ENCODE measurements around the gene DPH2. TPM values are rescaled to one million over a fixed set of nuclear protein-coding genes. Genes with fewer than 3 reads are reported as not detected.

The DPH2 gene
- total RNA-seq, 1 experiment from 2014 or later: 57.5 TPM

DNA sequence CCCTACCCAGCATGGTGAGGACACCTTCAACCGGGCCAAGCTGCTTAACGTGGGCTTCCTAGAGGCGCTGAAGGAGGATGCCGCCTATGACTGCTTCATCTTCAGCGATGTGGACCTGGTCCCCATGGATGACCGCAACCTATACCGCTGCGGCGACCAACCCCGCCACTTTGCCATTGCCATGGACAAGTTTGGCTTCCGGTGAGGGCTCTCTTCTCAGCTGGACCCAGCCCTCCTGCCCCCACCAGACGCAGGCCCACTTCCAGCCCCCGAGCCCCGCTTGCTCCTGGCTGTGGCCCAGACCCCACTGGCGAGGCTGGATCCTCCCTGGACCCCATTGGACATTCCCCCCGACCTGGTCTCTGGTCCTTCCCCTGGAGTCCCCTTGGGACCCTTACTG, 15.0 kb downstream of the DPH2 start (continued):
- no peak for TF ChIP-seq AFF4 (CRISPR knock-in tag; IDR thresholded peaks at IDR 0.05; ENCODE audit: borderline replicate concordance)

DNA sequence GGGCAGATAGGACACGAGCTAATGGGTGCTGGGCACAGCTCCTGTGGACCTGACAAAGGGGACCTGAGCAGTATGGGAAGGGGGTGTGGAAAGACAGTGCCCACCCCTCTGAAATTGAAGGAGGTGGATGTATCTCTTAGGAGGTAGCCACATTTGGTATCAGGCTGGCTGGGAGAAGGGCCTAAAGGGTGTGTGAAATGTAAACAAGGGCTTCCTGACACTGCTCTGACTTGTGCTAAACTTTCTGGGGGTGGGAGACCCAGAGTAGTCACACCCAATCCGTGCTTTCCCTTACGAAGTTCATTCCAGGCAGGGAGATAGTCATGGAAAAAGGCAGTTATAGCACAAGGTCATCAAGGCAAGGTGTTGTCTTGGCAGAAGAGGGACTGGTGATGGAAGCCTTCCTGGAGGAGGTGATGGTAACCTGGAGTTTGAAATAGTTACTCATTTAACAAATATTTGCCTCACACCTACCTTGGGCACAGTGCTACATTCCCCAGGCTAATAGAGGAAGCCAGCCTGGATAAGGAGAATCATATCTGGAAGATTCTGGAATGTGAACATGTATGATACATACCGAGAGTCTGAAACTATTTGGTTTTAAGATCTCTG, 16.3 kb downstream of the DPH2 start:
- ChIA-PET CTCF (interaction anchor here (1.0 to 1.8 kb wide), 4 partner anchors 9 to 222 kb away, joined by 4 to 8 read pairs (median 4); no protein-coding TSS in a partner anchor), POLR2A (no interaction called here)
- no peak overlapping the region for H3K4me3 Mint-ChIP-seq

GRCh38 chr1:43986712-43987111, 16.9 kb downstream of the DPH2 start:
- H3K36me3 Mint-ChIP-seq: peaks cover 6% of the 10 kb centered on the region; the same call in 1 of the 2 replicates
- DNase-seq (ENCODE audit: low spot score): no peak
- no peaks in the 10 kb centered on the region for H3K9me3 Mint-ChIP-seq
- ATAC-seq: no peak
- H3K27ac Mint-ChIP-seq: no peak overlapping the region
- POLR2A ChIA-PET: no interaction called here
- H3K4me1 Mint-ChIP-seq: 0 out of 2 replicates have a peak, but pooled peaks cover 4% of the 10 kb centered on the region
- CTCF ChIA-PET: interaction anchor here (0.7 to 9.8 kb wide), 6 partner anchors 9 to 222 kb away, joined by 3 to 87 read pairs (median 4); no protein-coding TSS in a partner anchor
- no peak overlapping the region for H3K4me3 Mint-ChIP-seq
- peaks cover 4% of the 10 kb centered on the region for H3K27me3 Mint-ChIP-seq (ENCODE audit: low read depth)
- TF ChIP-seq, protein P1, sequence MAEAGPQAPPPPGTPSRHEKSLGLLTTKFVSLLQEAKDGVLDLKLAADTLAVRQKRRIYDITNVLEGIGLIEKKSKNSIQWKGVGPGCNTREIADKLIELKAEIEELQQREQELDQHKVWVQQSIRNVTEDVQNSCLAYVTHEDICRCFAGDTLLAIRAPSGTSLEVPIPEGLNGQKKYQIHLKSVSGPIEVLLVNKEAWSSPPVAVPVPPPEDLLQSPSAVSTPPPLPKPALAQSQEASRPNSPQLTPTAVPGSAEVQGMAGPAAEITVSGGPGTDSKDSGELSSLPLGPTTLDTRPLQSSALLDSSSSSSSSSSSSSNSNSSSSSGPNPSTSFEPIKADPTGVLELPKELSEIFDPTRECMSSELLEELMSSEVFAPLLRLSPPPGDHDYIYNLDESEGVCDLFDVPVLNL (CRISPR knock-in tag; IDR thresholded peaks at IDR 0.05; ENCODE audit: borderline replicate concordance, low read depth): no peak
- TF ChIP-seq, protein P2, sequence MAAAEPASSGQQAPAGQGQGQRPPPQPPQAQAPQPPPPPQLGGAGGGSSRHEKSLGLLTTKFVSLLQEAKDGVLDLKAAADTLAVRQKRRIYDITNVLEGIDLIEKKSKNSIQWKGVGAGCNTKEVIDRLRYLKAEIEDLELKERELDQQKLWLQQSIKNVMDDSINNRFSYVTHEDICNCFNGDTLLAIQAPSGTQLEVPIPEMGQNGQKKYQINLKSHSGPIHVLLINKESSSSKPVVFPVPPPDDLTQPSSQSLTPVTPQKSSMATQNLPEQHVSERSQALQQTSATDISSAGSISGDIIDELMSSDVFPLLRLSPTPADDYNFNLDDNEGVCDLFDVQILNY (CRISPR knock-in tag; IDR thresholded peaks at IDR 0.05): no peak
- TF ChIP-seq GABPB1 (CRISPR knock-in tag; IDR thresholded peaks at IDR 0.05) (no peak), ZNF512 (CRISPR knock-in tag; IDR thresholded peaks at IDR 0.05; ENCODE audit: borderline replicate concordance) (no peak), ZSCAN18 (CRISPR knock-in tag; IDR thresholded peaks at IDR 0.05) (no peak), OVOL2 (CRISPR knock-in tag; IDR thresholded peaks at IDR 0.05; ENCODE audit: borderline replicate concordance) (no peak), TCF7 (CRISPR knock-in tag; IDR thresholded peaks at IDR 0.05; ENCODE audit: low read depth) (no peak)

More for the DNA sequence above, 16.3 kb downstream of the DPH2 start:
- ATAC-seq: no peak
- H3K27me3 Mint-ChIP-seq (ENCODE audit: low read depth): peaks cover 4% of the 10 kb centered on the region
- no peaks in the 10 kb centered on the region for H3K9me3 Mint-ChIP-seq
- H3K4me1 Mint-ChIP-seq: 0 out of 2 replicates have a peak, but pooled peaks cover 3% of the 10 kb centered on the region
- TF ChIP-seq, protein P3, sequence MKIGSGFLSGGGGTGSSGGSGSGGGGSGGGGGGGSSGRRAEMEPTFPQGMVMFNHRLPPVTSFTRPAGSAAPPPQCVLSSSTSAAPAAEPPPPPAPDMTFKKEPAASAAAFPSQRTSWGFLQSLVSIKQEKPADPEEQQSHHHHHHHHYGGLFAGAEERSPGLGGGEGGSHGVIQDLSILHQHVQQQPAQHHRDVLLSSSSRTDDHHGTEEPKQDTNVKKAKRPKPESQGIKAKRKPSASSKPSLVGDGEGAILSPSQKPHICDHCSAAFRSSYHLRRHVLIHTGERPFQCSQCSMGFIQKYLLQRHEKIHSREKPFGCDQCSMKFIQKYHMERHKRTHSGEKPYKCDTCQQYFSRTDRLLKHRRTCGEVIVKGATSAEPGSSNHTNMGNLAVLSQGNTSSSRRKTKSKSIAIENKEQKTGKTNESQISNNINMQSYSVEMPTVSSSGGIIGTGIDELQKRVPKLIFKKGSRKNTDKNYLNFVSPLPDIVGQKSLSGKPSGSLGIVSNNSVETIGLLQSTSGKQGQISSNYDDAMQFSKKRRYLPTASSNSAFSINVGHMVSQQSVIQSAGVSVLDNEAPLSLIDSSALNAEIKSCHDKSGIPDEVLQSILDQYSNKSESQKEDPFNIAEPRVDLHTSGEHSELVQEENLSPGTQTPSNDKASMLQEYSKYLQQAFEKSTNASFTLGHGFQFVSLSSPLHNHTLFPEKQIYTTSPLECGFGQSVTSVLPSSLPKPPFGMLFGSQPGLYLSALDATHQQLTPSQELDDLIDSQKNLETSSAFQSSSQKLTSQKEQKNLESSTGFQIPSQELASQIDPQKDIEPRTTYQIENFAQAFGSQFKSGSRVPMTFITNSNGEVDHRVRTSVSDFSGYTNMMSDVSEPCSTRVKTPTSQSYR (CRISPR knock-in tag; IDR thresholded peaks at IDR 0.05): no peak
- no peak for TF ChIP-seq RELA (CRISPR knock-in tag; IDR thresholded peaks at IDR 0.05; ENCODE audit: borderline replicate concordance)
- no peak for TF ChIP-seq SP1 (CRISPR knock-in tag; conservative IDR thresholded peaks at IDR 0.05)
- TF ChIP-seq GABPB1 (CRISPR knock-in tag; IDR thresholded peaks at IDR 0.05): no peak
- no peak for TF ChIP-seq ESRRA (CRISPR knock-in tag; IDR thresholded peaks at IDR 0.05; ENCODE audit: borderline replicate concordance)
- TF ChIP-seq NR1H2 (CRISPR knock-in tag; IDR thresholded peaks at IDR 0.05): no peak
- TF ChIP-seq ZNF232 (CRISPR knock-in tag; IDR thresholded peaks at IDR 0.05): no peak
- TF ChIP-seq, protein P1 (CRISPR knock-in tag; IDR thresholded peaks at IDR 0.05; ENCODE audit: borderline replicate concordance, low read depth): no peak
- no peak for TF ChIP-seq ZNF671 (CRISPR knock-in tag; IDR thresholded peaks at IDR 0.05)
- DNase-seq (ENCODE audit: low spot score): no peak
- H3K27ac Mint-ChIP-seq: no peak overlapping the region; the same call in 1 of the 2 replicates
- H3K36me3 Mint-ChIP-seq: peaks cover 6% of the 10 kb centered on the region; the same call in 1 of the 2 replicates

Data from WTC11 (cell line).